H7 (cell line): ENCODE results near the gene STARD6. TPM values are rescaled to one million over a fixed set of nuclear protein-coding genes. Genes with fewer than 3 reads are reported as not detected.

ENCODE experiments used
- total RNA-seq: library from RNA; depleted of rRNA; stranded (reverse); fragments of >200 nt; shearing (Covaris generic); gene quantifications from 2 replicates; pipeline ENCODE4 v1.2.3, GENCODE V29; 2014; rRNA removed

The STARD6 gene
- total RNA-seq, 1 experiment from 2014 or later: not detected

Other genes with a start within 250 kb of the STARD6 start
- 55.9 and 61.0 TPM in 2 replicates for gene MBD2, start 133.2 kb downstream of the STARD6 start, total RNA-seq
- 30.7 and 55.2 TPM in 2 replicates for gene POLI, start 88.3 kb downstream of the STARD6 start, total RNA-seq
- gene C18orf54, start within 50 bp of the STARD6 start, total RNA-seq: 10.3 and 13.4 TPM in 2 replicates
- not detected in 2 replicates for gene DYNAP, start 233.4 kb upstream of the STARD6 start, total RNA-seq